NCI-H510A treated with DMSO at 0.1 percent for 48 hours (cell line): Measurements from ENCODE around the gene LRRC49.
"Not testable (repeated sequence)": the region's sequence is repeated elsewhere in the genome, so short reads cannot be mapped to it uniquely, and the experiment has no call there.

Experiments
- DNase-seq: peaks from one replicate; lab custom pipeline; 2025; lab: John Stamatoyannopoulos, UW

Gene LRRC49

DNA sequence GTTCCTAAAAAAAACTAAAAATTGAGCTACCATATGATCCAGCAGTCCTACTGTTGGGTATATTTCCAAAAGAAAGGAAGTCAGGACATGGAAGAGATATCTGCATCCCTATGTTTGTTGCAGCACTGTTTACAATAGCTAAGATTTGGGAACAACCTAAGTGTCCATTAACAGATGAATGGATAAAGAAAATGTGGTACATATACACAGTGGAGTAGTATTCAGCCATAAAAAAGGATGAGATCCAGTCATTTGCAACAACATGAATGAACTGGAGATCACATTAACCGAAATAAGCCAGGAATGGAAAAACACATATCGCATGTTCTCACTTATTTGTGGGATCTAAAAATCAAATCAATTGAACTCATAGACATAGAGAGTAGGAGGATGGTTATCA lies 29.5 kb downstream of the LRRC49 start:
- DNase-seq, result no peak

DNA sequence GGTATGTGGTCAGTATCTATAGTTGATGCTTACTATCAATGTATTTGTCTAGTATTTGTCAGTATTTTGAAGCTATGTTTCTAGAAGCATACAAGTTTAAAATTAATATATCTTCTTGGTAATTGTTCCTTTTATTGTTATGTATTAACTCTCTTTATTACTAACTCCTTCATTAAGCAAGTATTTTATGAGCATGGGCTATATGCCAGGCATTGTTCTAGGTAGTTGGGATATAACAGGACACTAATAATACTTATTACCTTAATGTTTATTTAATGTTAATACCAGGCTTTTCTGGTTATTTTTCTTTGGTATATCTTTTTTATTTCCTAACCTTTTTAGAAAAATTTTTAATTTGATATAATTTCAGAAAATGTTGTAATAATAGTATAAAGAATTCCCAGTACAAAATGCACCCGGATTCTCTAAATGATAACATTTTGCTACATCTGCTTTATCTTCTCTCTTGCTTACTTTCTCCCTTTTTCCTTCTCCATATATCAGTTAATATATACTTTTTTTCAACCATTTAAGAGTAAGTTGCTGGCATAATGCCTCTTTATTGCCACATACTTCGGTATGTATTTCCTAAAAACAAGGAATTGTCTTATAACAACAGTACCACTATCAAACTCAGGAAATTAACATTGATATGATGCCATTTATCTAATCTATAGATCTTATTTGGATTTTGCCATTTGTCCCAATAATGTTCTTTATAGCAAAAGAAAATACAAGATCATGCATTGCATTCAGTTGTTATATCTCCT lies 30.9 kb downstream of the LRRC49 start:
- no peak for DNase-seq

DNA sequence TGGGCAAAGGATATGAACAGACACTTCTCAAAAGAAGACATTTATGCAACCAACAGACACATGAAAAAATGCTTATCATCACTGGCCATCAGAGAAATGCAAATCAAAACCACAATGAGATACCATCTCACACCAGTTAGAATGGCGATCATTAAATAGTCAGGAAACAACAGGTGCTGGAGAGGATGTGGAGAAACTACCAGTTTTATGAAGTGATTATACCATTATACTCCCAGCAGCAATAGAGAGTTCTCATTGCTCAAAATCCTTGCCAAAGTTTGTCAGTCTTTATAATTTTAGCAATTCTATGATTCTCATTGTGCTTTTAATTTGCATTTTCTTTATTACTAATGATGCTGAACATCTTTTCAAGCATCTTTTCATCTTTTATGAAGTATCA lies 34.3 kb downstream of the LRRC49 start:
- DNase-seq, result not testable (repeated sequence)

DNA sequence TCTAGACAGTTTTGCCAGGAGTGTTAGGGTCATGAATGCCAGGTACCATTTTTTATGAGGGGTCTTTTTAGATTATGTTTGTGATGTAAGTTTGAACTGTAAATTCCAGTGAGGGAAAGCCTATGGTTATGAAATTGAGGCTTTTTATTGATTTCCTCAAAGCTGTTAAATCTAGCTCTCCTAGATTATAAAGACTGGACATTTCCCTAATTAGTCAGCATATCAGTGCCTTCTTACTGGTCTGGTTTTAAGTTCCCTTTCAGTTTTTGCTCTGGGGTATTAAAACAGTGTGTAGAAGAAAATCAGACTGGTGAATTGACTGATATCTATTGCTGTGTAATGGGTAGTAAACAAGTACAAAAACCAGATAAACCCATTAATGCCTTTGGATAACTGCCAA lies 39.2 kb downstream of the LRRC49 start:
- no peak for DNase-seq

DNA sequence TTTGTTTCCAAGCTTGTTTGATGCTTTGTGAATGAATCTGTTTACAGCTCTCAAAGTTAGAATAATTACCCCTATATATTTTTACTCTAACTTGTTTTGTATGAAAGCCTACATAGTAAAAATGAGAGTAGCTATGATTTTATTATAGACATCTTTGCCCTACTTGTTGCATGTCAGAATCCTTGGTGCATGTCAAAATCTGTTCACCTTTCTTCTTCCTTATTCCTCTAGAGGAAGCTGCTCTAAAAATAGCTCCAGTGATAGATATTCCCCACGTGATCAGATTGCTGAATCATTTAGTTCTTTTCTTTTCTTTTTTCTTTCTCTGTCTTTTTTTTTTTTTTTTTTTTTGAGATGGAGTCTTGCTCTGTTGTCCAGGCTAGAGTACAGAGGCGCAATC lies 39.8 kb downstream of the LRRC49 start:
- DNase-seq, result no peak

DNA sequence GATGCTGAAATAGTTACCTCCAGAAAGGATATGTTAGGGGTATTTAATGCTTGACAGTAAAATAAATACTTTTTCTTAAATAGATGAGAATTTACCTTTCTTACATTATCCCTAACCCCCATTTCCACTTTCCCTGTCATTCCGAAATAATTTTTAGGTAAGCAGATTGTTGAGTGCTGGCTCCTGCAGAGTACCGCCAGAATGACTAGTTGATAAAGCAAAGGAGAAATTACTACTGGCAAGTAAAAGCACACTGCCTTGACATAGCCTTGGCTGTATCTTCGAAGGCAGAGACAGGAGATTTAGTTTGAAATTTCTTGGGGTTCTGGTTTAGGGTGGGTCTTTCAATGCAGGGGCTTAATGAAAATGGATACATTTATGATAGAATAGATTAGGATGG lies 40.8 kb downstream of the LRRC49 start:
- DNase-seq, result no peak

DNA sequence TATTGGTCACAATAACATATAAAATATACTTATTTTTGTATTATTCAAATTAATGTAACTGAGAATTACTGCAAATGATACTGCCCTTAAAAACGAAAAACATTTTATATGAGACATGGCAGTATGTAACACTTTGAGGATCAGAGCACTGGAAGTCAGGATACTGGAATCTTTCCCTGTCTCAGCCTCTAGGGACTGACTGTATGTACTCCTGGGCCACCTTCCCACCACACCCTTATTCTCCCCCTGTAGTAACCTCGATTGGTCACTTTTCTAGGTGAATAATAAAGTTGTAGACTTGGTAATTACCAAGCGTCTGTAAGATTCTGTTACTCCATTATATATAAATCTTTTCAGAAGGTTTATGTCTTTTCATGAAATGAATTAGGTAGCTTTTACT lies 43.0 kb downstream of the LRRC49 start:
- no peak for DNase-seq

DNA sequence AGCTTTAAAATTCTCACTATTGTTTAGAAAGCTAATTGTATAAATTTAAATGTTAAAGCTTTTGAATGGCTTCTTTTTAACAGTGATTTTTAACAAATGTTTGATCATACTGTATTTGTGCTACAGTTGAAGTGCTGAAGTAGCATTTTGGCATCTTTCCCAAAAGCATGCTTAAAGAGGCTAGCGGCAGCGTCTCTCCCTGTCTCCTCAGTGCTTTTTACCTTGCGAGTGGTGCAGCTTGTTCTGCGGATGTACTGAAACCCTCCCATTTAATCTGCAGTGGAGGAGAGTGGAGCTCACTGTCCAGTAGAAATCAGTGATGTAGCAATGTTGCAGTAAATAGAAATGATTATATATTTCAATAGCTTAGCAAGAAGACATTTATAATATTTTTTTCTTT lies 43.7 kb downstream of the LRRC49 start:
- DNase-seq, result peak; percentile 50

DNA sequence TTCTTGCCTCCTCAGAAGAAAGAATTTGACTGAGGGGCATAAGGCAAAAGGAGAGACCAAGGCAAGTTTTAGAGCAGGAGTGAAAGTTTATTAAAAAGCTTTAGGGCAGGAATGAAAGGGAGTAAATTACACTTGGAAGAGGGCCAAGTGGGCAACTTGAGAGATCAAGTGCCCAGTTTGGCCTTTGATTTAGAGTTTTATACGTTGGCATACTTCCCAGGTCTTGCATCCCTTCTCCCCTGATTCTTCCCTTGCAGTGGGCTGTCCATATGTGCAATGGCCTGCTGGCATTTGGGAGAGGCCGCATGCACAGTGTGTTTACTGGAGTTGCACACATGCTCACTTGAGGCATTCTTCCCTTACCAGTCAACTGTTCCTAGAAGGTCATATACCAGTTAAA lies 50.7 kb downstream of the LRRC49 start:
- DNase-seq, result peak; percentile 20

DNA sequence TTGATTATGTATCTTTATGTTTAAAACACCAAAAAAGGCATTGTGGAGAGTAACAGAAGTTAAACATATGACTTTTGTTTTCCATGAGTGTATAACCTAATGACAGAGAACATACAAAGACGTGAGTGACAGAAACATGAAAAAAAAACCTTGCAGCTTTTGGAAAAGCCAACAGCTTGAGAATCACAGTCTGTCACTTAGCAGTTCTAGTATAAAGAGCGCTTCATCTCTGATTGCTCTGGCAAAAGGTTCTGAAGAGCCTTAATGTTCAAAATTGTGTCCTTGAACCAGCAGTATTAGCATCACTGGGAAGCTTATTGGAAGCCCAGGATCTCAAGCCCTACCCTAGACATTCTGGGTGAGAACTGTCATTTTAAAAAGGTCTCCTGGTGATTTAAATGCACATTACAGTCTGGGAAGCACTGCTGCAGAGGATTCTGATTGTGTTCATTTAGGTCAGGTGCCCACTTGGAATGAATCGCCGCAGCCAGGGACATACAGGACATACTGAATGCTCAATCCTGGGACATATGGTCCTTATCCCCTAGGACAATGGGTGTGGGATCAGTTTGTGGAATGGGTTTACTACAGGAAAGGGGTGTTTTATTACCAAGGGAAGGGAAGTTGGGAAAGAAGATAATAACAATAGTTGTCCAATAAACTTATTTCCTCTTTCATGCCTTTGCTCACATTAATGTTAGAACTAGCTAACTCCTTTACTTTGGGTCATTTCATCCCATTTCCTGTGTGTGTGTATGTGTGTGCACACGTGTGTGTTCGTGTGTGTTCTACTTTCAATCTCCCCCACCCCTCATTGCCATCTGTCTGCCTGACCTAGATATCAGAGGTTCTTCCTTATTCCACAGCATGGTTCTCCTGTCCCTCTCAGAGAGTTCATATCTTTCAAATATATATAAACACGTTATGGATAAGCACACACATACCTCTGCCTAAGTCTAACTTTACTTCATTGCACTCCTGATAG lies 55.0 kb downstream of the LRRC49 start:
- DNase-seq, result no peak

DNA sequence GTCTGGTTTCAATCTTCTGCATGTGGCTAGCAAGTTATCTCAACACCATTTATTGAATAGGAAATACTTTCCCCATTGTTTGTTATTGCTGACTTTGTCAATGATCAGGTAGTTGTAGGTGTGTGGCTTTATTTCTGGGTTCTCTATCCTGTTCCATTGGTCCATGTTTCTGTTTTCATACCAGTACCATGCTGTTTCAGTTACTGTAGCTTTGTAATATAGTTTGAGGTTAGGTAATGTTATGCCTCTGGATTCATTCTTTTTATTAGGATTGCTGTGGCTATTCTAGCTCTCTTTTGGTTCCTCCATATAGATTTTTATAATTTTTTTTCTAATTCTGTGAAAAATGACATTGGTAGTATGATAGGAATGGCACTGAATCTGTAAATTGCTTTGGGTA lies 58.3 kb downstream of the LRRC49 start:
- DNase-seq, result no peak

DNA sequence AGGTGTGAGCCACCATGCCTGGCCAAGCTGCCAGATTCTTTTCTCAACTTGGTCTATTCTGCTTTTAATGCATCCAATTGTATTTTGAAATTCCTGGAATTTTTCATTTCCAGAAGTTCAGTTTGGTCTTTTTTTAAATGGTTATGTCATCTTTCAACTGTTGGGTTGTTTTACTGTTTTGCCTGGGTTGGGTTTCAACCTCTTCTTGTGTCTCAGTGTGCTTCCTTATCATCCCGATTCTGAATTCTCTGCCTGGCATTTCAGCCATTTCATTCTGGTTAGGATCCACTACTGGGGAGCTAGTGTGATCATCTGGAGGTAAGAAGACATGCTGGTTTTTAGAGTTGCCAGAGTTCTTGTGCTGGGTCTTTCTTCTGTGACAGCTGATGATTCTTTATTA lies 61.5 kb downstream of the LRRC49 start:
- DNase-seq, result no peak

DNA sequence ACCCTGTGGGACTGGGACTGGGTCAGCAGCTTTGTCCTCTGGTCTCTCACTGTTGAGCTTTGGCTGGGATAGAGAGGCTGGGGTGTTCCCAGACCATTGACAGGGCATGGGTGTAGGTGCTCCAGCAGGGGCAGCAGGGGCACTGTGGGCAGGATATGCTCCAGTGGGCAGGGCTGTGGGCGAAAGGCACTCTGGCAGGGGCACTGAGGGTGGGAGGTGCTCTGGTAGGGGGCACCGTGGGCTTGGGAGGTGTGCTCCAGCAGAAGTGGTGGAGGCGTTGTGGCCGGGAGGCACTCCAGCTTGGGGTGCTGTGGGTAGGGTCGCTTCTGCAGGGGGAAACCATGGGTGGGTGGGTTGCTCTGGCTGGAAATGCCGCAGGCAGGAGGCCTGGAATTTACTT lies 62.1 kb downstream of the LRRC49 start:
- no peak for DNase-seq

DNA sequence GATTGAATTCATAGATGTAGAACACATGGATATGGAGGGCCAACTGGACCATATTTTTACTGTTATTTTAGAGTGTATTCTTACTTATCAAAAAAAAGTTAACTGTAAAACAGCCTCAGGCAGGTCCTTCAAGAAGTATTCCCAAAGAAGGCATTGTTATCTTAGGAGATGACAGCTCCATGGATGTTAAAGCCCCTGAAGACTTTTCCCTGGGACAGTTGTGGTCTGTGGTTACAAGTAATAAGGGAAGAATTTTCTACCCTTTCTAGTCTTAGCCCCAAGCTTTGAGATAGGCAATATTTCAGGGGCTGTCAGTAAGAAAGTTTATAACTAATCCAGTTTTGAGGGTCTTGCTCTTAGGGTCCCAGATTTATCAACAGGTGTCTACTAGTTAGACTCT lies 62.5 kb downstream of the LRRC49 start:
- no peak for DNase-seq

DNA sequence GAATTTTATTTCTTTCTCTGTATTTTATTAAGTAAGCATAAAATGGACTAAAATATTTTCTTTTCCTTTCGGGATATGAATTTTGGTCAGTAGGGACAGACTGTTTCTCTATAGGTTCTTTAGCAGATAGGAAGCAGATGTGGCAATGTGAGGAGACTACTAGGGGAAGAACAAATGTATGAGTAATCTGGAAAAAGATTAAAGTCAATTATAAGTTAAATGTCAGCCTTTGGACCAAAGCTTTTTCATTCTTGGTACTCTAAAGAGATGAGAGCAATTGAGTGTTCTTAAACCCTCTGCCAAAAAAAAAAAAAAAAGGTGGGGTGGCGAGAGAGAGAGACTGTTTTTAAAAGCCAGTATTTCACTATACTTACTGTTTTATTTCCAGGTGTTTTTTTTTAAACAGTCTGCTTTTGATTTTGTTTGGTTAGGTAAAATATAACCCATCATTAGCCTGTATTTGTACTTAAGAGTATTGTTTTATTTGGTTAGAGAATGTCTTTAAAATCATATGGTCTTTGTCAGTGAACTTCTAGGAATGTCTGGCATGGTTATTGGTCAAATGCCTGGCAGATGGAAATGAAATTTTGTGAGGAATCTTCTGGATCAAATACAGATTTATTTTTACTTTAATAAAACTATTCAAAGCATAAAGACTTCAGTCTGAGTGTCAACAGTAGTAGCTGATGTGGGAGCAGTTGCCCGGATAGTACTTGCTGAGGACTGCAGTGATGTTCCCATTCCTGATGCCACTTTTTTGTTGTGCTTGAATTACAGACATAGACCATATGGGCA lies 63.8 kb downstream of the LRRC49 start:
- no peak for DNase-seq

DNA sequence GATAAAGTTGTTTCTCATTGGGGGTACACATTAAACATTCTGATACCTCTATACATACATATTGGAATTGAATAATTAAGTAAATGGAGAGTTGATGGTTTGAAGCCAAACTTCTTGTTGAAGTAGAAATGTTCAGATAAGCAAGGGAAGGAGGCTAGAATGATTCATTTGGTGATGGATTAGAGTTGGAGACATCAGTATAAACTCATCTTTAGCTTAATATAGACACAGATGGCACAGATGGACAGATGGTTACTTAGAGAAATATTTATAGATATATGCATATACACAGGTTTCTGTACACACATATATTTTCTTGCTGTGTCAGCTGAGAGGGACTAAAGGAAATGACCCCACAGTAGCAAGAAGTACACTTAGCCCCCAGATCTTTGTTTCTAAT lies 69.5 kb downstream of the LRRC49 start:
- DNase-seq, result no peak

DNA sequence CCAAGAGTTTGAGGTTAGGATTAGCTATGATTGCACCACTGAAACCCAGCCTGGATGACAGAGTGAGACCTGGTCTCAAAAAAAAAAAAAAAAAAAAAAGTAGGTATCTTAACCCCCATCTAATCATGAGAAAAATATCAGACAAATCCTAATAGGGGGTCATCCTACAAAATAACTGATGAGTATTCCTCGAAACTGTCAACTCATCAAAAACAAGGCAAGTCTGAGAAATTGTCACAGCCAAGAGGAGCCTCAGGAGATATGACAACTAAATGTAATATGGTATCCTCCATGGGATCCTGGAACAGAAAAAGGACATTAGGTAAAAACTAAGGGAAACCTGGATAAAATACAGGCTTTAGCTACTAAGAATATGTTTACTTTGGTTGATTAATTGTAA lies 70.6 kb downstream of the LRRC49 start:
- DNase-seq, result no peak

DNA sequence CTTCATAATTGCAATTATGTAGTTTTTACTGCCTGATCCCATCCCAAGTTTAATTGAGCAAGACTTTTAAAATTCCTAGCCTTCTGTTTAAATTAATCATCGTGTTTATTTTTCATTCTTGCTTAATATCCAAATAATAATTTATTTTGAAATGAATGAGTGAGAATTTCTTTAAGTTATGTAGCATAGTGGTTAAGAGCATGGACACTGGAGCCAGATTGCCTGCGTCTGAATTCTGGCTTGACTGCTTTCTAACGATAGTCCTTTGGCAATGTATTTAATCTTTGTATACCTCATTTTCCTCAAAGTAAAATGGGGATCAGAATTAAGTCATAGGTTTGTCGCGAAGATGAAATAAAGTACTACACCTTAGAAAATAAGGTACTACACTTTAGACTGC lies 71.4 kb downstream of the LRRC49 start:
- no peak for DNase-seq

DNA sequence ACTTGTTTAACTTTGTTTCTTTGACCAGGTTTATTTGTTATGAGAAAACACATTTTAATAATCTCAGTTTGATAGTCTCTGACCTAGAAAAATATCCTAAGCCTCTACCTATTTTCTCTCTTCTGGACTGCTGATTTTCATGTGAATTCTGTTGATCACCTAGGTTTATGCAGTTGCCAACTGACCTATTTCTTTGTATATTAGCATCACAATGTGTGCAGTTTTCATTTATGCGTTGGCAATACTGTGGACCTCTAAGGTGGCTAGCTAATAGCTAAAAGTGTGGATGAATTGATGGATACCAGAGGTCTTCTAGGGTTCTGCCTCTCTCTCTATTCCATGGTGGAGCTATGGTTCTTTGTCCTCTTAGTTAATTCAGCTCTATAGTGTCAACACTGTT lies 72.1 kb downstream of the LRRC49 start:
- no peak for DNase-seq

DNA sequence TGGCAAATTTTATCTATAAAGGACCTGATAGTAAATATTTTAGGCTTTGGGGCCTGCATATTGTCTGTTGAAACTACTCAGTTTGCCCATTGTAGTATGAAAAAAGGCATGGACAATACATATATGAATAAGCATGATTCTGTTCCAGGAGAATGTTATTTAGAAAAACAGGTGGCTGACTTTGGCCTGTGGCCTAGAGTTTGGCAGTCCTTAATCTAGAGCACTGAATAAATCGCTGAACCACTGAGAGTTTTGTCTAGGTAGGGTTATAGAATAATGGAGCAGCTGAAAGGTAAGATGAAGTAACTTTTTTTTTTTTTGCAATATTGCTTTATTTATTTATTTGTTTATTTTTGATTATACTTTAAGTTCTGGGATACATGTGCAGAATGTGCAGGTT lies 75.0 kb downstream of the LRRC49 start:
- no peak for DNase-seq

DNA sequence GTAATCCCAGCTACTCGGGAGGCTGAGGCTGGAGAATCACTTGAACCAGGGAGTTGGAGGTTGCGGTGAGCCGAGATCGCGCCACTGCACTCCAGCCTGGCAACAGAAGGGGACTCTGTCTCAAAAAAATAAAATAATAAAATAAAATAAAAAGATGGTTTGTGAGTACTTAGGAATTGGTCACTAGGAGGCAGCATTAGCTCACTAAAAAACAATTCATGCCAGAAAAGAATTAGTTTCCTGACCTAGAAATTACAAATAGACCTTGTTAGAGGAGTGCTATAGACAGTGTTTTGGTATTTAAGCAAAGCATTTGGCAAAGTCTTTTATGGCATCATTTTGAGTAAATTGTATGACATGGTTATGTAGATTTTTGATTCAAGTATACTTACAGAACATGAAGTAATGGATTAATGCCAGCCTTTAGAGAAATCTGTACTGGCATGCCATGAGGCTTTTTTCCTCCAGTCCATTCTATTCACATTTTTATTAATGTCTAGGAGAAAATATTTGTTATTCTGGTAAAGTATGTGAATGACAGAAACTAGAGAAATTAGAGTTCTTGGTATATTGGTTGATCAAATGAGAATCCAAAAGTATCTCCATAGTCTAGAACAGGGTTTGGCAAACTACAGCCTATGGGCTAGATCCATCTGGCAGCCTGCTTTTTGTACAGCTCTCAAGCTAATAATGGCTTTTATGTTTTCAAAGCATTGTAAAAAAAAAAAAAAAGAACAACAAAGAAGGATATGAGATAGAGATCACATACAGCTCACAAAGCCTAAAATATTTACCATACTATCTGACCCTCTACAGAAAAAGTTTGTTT lies 81.6 kb downstream of the LRRC49 start:
- DNase-seq, result no peak

DNA sequence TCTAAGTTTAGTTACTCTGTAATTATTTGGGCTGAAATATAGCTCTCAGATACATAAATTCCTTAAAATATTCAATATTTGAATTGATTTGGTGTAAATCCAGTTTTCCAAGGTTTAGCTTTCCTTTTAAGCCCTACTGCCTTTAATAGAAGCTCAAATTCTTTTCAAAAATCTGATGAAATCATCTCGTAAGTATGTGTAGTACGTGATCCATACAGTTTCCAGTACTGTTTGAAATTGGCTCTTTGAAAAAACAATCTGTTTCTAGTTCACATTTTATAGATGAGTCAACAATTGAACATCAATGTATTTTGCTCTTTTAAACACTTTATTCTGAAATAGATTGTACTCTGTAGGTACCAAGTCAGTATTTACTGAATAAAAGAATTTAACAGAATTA lies 84.2 kb downstream of the LRRC49 start:
- DNase-seq, result no peak
